ENCODE measurements around the gene ZBTB4.

Gene ZBTB4

GRCh38 chr17:7423679-7424078, 55.8 kb downstream of the ZBTB4 start:
- TF ChIP-seq, protein P1, sequence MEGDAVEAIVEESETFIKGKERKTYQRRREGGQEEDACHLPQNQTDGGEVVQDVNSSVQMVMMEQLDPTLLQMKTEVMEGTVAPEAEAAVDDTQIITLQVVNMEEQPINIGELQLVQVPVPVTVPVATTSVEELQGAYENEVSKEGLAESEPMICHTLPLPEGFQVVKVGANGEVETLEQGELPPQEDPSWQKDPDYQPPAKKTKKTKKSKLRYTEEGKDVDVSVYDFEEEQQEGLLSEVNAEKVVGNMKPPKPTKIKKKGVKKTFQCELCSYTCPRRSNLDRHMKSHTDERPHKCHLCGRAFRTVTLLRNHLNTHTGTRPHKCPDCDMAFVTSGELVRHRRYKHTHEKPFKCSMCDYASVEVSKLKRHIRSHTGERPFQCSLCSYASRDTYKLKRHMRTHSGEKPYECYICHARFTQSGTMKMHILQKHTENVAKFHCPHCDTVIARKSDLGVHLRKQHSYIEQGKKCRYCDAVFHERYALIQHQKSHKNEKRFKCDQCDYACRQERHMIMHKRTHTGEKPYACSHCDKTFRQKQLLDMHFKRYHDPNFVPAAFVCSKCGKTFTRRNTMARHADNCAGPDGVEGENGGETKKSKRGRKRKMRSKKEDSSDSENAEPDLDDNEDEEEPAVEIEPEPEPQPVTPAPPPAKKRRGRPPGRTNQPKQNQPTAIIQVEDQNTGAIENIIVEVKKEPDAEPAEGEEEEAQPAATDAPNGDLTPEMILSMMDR (IDR thresholded peaks at IDR 0.05; ENCODE audit: low read depth, low read length) = no peak
- H3K4me3 ChIP-seq (replicated peaks in 1 of 2; ENCODE audit: low read depth in 2 of 2, low read length in 2 of 2) = no peak overlapping the region
- DNase-seq (ENCODE audit: low read depth in 2 of 2) = no peak

- DNase-seq (ENCODE audit: low read depth in 2 of 2) = no peak
- TF ChIP-seq, protein P1 (IDR thresholded peaks at IDR 0.05; ENCODE audit: low read depth, low read length) = no peak
- no peak overlapping the region for H3K4me3 ChIP-seq (replicated peaks in 1 of 2; ENCODE audit: low read depth in 2 of 2, low read length in 2 of 2)
Observed at GRCh38 chr17:7421186-7421585, 58.2 kb downstream of the ZBTB4 start.

- DNase-seq (ENCODE audit: low read depth in 2 of 2) = no peak
- TF ChIP-seq, protein P1 (IDR thresholded peaks at IDR 0.05; ENCODE audit: low read depth, low read length) = no peak
- no peak within 1 kb of the TSS for H3K4me3 ChIP-seq (replicated peaks in 1 of 2; ENCODE audit: low read depth in 2 of 2, low read length in 2 of 2)
Observed at GRCh38 chr17:7419819-7420610, 59.4 kb downstream of the ZBTB4 start, which contains the start of gene SPEM1. Gene SPEM1 (plus strand): TSS chr17:7420324. CDS start chr17:7420385, 61 bp downstream.

DNA sequence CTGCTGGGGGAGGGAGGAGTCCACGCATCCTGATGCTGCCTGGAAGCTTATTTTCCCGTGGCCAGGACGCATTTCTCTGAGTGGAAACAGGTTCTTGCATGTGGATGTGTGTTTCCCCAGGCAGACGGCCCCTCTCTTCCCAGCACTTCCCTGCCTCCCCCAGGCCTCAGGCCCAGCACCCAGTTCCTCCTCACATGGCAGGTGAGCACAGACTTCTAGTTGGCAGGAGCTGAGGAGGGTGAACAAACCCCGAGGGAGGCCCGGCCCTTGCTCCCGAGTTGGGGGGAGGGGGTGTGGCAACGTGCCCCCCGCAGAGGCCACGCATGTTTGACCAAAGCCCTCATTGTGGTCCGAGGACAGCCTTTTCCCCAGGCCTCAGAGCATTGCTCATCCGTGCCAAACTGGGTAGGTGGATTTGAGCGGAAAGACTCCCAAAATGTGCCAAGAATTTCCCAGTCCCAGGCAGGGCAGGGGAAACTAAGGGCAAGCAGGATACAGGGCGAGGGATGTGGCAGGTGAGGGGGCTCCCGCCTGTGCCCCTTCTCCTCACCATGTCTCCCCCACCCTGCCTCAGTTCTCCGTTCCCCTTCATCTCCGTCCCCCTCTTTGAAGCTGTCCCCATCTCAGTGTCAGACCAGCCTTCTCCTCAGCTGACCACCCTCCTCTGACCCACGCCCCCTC, 60.8 kb downstream of the ZBTB4 start:
- TF ChIP-seq, protein P1 (IDR thresholded peaks at IDR 0.05; ENCODE audit: low read depth, low read length) = no peak
- H3K4me3 ChIP-seq (replicated peaks in 1 of 2; ENCODE audit: low read depth in 2 of 2, low read length in 2 of 2) = no peak overlapping the region
- DNase-seq (ENCODE audit: low read depth in 2 of 2) = no peak

DNA sequence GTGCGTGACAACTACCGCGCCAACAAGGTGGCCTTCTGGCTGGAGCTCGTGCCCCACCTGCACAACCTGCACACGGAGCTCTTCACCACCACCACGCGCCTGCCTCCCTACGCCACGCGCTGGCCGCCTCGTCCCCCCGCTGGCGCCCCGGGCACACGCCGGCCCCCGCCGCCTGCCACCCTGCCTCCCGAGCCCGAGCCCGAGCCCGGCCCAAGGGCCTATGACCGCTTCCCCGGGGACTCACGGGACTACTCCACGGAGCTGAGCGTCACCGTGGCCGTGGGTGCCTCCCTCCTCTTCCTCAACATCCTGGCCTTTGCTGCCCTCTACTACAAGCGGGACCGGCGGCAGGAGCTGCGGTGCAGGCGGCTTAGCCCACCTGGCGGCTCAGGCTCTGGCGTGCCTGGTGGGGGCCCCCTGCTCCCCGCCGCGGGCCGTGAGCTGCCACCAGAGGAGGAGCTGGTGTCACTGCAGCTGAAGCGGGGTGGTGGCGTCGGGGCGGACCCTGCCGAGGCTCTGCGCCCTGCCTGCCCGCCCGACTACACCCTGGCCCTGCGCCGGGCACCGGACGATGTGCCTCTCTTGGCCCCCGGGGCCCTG, 62.3 kb downstream of the ZBTB4 start:
- no peak for DNase-seq (ENCODE audit: low read depth in 2 of 2)
- H3K4me3 ChIP-seq (replicated peaks in 1 of 2; ENCODE audit: low read depth in 2 of 2, low read length in 2 of 2) = no peak overlapping the region
- TF ChIP-seq, protein P1 (IDR thresholded peaks at IDR 0.05; ENCODE audit: low read depth, low read length) = no peak

GRCh38 chr17:7416323-7416722, 63.1 kb downstream of the ZBTB4 start:
- TF ChIP-seq, protein P1 (IDR thresholded peaks at IDR 0.05; ENCODE audit: low read depth, low read length) = no peak
- no peak overlapping the region for H3K4me3 ChIP-seq (replicated peaks in 1 of 2; ENCODE audit: low read depth in 2 of 2, low read length in 2 of 2)
- DNase-seq (ENCODE audit: low read depth in 2 of 2) = no peak
